PFSK-1 (cell line): ENCODE measurements around the gene SLC48A1.

ENCODE experiments used
- POLR2AphosphoS5 ChIP-seq: IDR thresholded peaks from 2 replicates; pipeline ENCODE4 v1.6.1; 2012; ENCODE audit warnings: low read depth, mild to moderate bottlenecking, control low read depth, low read length, moderate library complexity
- REST ChIP-seq, 2 experiments: IDR thresholded peaks; 2 replicates each; pipeline versions ENCODE4 v1.6.1 to v1.8.0; 2011 to 2012; ENCODE audit warnings: low read depth in 2 of 2, low read length in 2 of 2, control low read depth in 1 of 2, inconsistent platforms in 1 of 2, mild to moderate bottlenecking in 1 of 2, moderate library complexity in 1 of 2; ENCODE audit not compliant: insufficient read depth in 1 of 2
- SIN3A ChIP-seq: IDR thresholded peaks from 2 replicates; pipeline ENCODE4 v1.6.1; 2012; ENCODE audit warnings: mild to moderate bottlenecking, low read length, moderate library complexity, borderline replicate concordance; ENCODE audit not compliant: insufficient read depth
- TAF1 ChIP-seq: IDR thresholded peaks from 2 replicates; pipeline ENCODE4 v1.6.1; 2012; ENCODE audit warnings: low read length, control low read depth, borderline replicate concordance; ENCODE audit not compliant: insufficient read depth

GRCh38 chr12:47752121-47752520 is 20.9 kb upstream of the SLC48A1 start:
- no peak for TF ChIP-seq REST (IDR thresholded peaks at IDR 0.05; ENCODE audit: insufficient read depth in 1 of 2, low read depth in 2 of 2, low read length in 2 of 2)
- TF ChIP-seq SIN3A, result no peak
- no peak for TF ChIP-seq POLR2AphosphoS5
- no peak for TF ChIP-seq TAF1
